Left renal pelvis (tissue), 4 donors: ENCODE results near the gene IGFBP2. TPM values are rescaled to one million over a fixed set of nuclear protein-coding genes. Genes with fewer than 3 reads are reported as not detected.

ENCODE experiments used
- DNase-seq, 4 donors: peaks; one replicate each; pipeline ENCODE4 v3.0.0-alpha.2; 2013; ENCODE audit warnings: low read depth in 4 of 4, low spot score in 3 of 4
- polyA plus RNA-seq, 4 donors: library from polyadenylated mRNA; unstranded; fragments of 120-200 nt; gene quantifications; one replicate each; pipeline ENCODE4 v1.2.1, GENCODE V29; 2013; ENCODE audit not compliant: insufficient read length in 4 of 4

IGFBP2 gene
- polyA plus RNA-seq, 4 donors = 109 to 285 (median 197) TPM

DNA sequence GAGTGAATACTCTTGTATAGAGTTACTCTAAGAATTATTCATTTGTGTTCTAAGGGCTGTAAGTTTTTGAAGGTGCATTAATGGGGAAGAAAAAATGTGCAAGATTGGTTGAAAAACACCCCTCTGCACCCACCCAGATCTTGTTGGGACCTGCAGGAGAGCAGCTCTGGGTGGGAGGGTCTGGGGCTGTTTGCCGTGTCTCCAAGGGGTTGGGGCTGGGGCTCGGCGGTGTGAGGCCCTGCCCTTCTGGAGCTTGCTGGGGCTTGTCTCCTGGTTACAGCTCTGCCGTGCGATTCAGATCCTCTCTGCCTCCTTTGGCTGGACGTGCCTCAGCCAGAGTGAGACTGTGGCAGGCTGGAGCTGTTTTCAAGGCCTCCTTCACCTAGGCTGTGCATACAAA, 26.1 kb downstream of the IGFBP2 start:
- no peak for DNase-seq

- no peak for DNase-seq
These were observed 27.3 kb downstream of the IGFBP2 start for GRCh38 chr2:216660496-216660895.

- no peak for DNase-seq
These were observed 27.8 kb downstream of the IGFBP2 start for GRCh38 chr2:216661051-216661450.

DNA sequence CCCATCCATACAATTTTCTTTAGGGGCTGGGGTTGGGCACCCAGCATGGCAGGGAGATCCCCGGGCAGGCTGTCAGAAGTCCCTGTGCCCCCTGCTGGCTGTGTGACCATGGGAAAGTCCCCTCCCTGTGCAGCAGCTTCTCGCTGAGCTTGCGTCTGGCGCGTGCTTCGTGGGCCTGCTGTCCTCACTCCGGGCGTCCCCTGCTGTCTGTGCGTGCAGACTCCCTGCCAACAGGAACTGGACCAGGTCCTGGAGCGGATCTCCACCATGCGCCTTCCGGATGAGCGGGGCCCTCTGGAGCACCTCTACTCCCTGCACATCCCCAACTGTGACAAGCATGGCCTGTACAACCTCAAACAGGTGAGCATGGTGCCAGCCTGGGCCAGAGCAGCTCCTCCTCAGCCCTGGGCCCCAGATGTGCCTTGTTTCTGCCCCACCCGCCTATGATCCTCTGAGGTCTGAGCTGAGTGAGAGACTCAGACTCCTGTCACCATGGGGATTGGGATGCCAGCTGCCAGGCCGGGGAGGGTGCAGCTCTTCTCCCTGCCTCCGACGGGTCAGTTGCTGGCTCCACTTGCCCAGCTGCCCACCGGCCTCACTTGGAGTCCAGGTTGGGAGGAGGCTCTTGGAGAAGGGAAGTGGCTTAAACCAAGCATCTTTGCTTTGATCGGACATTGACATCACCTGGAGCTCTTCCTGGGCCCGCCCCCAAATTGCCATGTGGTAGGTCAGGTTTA, 28.6 kb downstream of the IGFBP2 start:
- DNase-seq = no peak

DNA sequence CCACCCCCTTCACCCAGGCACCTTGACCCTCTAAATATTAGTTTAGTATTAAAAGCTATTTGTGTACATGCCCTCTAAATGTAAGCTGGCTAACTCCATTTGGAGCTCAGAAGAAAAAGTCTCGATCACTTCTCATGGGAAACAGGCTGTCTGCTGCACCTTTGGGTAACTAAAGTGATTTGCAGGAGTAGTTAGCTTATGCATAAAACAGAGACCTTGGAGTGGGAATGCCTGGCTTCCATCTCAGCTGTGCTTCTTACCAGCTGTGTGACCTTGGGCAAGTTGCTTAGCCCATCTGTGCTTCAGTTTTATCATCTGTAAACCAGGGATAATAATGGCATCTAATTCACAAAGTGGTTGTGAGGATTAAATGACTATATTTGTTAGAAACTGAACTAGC, 29.9 kb downstream of the IGFBP2 start:
- no peak for DNase-seq

GRCh38 chr2:216663846-216664245, 30.6 kb downstream of the IGFBP2 start:
- no peak for DNase-seq

DNA sequence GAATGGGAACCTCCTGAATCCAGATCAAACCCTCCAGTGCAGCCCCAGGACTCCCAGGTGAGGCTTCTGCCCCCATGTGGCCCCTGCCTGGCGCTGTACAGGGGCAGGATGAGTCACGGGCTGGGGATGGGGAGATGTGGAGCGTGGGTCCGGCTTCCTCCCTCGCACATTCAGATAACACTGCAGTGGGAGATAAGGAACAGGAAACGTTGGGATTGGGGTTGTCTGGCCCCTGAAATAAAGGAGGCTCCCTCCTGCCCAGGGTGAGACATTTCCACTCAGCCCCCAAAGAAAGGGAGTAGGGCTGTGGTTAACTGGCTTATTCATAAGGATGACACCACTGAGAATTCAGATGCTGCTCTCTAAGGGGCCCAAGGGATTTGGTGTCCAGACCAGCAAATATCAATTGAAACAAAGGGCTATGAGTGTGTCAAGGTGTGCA, 31.4 kb downstream of the IGFBP2 start:
- no peak for DNase-seq

DNA sequence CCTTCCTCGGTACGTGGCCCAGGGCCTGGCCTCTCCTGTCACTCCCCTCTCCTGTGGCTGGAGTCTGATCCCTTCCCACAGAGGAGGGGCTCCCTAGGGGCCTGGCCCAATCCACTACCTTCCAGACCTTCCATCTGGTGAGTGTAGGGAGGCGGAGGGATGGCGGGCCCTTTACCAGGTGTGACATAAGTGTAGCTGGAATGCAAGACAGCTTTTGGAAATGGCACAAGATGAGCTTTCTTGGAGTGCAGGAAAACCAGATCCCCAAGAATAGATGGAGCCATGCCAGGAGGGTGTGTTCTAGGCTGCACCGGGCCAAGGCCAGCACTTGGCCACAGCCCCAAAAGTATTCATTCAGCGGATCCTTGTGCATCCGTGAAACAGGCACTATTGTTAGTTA, 32.0 kb downstream of the IGFBP2 start:
- no peak for DNase-seq

DNA sequence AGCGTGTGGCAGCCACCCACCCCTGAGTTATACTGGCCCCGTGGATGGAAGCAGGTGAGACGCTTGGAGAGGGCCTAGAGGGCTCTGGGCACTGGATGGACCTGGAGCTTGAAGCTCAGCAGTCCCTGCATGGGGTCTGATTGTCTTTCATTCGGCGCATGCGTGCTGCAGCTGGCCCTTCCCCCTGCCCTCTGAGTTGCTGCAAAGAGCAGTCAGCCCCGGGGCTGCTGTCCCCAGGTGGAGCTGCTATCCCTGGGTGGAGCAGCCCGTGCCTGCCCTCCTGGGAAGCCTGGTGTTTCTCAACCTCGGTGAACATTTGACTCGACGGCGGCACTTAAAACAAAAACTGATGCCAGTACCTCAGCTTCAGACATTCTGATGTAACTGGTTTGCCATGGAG, 32.5 kb downstream of the IGFBP2 start:
- no peak for DNase-seq

DNA sequence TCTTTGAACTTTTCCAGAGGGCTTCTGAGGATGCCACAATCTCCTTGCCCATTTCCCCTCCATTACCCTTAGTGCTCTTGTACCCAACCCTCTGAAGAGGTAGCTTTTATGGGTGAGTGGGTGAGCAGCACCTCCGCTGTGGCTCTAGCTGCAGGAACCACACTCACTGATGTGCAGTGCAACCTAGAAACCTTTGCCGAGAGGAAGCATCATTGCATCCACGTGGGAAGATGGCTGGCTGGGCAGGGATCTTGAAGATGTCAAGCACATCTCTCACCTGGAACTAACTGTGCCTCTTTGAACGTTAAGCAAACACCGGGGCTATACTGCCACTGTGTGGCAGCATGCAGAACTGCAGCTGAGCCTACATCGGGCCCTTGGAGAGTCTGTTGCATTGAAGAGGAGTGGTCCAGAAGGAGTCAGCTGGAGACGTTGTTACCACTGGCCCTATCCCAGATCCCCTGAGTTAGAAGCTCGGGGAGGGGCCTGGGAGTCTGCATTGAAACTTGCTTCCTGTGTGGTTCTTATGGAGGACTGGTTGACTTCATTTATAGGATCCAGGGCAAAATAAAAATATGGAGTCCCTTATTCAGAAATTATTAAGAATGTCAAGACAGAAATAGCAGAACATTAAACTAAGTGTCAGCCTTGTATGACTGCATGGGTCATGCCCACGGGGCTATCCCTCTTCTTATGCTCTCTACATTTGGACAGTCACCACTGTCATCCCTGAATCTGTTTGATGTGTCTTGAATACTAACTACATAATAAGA, 33.4 kb downstream of the IGFBP2 start:
- DNase-seq = peak in 3 of 4 donors; percentile 58 to 60 (median 58)

- no peak for DNase-seq
These were observed 37.3 kb downstream of the IGFBP2 start for GRCh38 chr2:216670266-216671080.

DNA sequence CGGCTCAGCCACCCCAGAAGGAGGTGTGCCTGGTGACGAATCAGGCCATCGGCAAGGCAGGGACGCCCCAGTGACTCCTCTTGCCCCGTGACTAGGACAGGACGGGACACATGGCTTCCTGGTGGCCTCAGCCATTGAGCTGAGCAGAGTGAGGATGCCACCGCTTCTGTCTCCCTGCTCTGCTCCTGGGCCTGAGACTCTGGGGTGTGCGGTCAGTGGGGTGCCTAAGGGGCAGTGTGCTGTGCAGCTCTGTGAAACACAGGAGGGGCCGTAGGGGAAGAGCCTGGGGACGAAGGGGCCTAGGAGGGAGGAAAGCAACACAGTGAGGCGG, 37.8 kb downstream of the IGFBP2 start:
- DNase-seq = no peak

DNA sequence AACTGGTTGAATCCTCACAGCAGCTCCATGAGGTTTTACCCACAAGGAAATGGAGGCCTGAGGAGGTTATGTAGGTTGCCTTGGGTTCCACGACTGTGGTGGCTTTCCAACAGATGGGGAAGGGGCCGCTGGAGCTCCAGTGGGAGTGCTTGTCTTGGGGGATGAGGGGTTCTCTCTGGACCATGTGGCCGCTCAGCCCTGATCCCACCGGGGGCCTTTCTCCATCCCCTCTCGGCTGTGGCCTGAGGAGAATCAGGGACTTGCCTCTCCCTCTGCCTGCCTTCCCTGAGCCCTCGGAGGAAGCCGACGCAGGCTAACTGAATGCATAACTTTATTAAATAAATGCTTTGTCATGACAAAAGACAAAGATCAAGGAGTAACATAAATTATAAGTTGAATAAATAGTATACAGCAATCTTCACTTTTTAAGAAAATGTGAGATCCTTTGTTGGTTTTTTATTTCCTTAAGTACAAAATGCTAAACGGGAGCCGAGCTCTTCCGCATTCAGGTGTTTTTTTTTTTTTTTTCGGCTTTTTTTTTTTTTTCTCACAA, 38.6 kb downstream of the IGFBP2 start:
- DNase-seq = no peak

DNA sequence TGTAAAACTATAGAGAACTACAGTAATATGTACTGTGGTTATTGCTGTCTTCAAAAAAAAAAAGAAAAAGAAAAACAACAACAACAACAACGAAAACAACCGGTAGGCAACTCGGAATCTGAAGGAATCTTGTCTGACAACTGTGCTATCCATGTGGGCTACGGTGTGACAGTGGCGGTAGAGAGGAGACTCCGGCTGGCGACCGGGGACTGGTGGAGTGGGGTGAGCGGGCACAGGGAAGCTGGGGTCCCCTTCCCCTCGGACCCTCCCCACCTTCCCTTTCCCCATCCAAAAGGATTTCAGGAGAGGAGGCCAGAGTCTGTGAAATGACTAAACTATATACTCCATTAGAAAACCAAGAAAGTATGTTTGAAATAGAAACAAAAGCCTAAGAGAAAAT, 39.2 kb downstream of the IGFBP2 start:
- DNase-seq = no peak

- no peak for DNase-seq
These were observed 39.8 kb downstream of the IGFBP2 start for GRCh38 chr2:216673021-216673420.

GRCh38 chr2:216673609-216674008, 40.4 kb downstream of the IGFBP2 start:
- no peak for DNase-seq

DNA sequence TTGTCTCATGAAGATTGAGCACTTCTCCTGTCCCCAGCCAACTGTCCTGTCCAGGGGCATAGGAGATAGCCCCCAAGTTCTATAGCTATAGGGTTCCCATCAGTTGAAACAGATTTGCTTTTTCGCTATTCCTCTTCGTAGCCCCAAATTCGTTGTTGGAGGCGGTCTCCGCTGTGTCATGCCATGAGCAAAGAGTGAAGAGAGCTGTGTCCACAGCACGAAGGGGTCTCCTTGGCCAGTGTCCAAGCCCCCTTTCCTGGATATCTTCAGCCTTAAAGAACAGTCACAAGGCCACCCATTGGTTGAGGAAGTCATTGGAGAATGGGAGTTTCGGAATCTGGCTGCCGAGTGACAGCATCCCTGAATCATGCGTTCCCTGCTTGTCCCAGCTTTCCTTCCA, 41.2 kb downstream of the IGFBP2 start:
- DNase-seq = no peak

- DNase-seq = no peak
These were observed 43.4 kb downstream of the IGFBP2 start for GRCh38 chr2:216676630-216677029.

GRCh38 chr2:216677439-216678097, 44.3 kb downstream of the IGFBP2 start:
- no peak for DNase-seq

DNA sequence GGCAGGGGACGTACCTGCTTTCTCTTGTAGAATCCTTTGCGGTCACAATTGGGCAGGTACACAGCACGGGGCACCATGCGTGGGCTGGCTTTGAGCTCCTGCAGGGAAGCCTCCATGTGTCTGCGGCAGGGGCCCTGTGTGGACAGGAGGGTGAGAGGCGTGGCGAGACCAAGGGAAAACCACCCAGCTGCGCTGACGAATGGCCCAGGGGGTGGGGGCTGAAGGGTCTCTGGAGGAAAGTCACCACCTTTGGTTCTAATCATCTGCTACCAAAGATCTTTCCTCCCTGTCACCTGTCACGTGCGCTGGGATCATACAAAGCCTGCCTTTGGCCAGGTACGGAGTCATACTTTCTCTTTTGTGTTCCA, 44.9 kb downstream of the IGFBP2 start:
- no peak for DNase-seq
